GM12878 (cell line): ENCODE results near the gene LRTM2. TPM values are rescaled to one million over a fixed set of nuclear protein-coding genes. Genes with fewer than 3 reads are reported as not detected.

Experiments used
- ASH2L ChIP-seq: fragments of 300-600, 200-600 bp; sonication (generic); IDR thresholded peaks from 2 replicates; pipeline ENCODE4 v1.6.1; 2017; ENCODE audit warnings: low read depth, mild to moderate bottlenecking, borderline replicate concordance
- BMI1 ChIP-seq: fragments of 450-650 bp; IDR thresholded peaks from 2 replicates; pipeline ENCODE4 v1.6.1; 2016; ENCODE audit warnings: mild to moderate bottlenecking, moderate library complexity, borderline replicate concordance
- EGR1 ChIP-seq, 2 experiments: IDR thresholded peaks; 1 replicate in 1 of 2; 2 replicates in 1 of 2; pipeline ENCODE4 v1.6.1; 2011 to 2012; ENCODE audit warnings: low read depth in 2 of 2, low read length in 2 of 2, borderline replicate concordance in 1 of 2, mild to moderate bottlenecking in 1 of 2, moderate library complexity in 1 of 2
- NRF1 ChIP-seq: conservative IDR thresholded peaks from 2 replicates; pipeline ENCODE4 v1.6.1; 2011; ENCODE audit warnings: mild to moderate bottlenecking, low read depth, low read length, improper control_type of control experiment
- POU2F2 ChIP-seq: IDR thresholded peaks from 3 replicates; pipeline ENCODE4 v1.6.1; 2011; ENCODE audit warnings: low read depth, mild to moderate bottlenecking, low read length, borderline replicate concordance
- SMARCA5 ChIP-seq: fragments of 450-650 bp; IDR thresholded peaks from 2 replicates; pipeline ENCODE4 v1.6.1; 2017; ENCODE audit warnings: mild to moderate bottlenecking
- SREBF1 ChIP-seq: IDR thresholded peaks from 2 replicates; pipeline ENCODE4 v1.6.1; 2012; ENCODE audit warnings: mild to moderate bottlenecking, low read length
- SRF ChIP-seq, 2 experiments: IDR thresholded peaks; 2 replicates each; pipeline ENCODE4 v1.6.1; 2011; ENCODE audit warnings: low read depth in 2 of 2, low read length in 2 of 2, mild to moderate bottlenecking in 1 of 2, moderate library complexity in 1 of 2
- ZBED1 ChIP-seq: IDR thresholded peaks from 2 replicates; pipeline ENCODE4 v1.6.1; 2016; ENCODE audit warnings: borderline replicate concordance
- ZNF622 ChIP-seq: fragments of 450-650 bp; IDR thresholded peaks from 2 replicates; pipeline ENCODE4 v1.6.1; 2017; ENCODE audit warnings: mild to moderate bottlenecking, inconsistent platforms
- polyA plus RNA-seq, 11 experiments: library from polyadenylated mRNA; depleted of rRNA in 4 of 11; unstranded in 6 of 11; stranded (reverse) in 5 of 11; fragments of >200 nt; fragmentation: Nextera tagmentation in 4 of 11; fragmentation: Illumina TruSeq in 1 of 11; extraction: Ambion mirVana in 4 of 11; extraction: Trizol in 1 of 11; gene quantifications; 1 replicate in 1 of 11; 2 replicates in 10 of 11; pipeline versions ENCODE4 v1.2.1 to v1.2.3, GENCODE V29; 2011 to 2016; ENCODE audit warnings: inconsistent platforms in 2 of 11, missing spikeins in 2 of 11, low read depth in 1 of 11
- total RNA-seq, 4 experiments: library from RNA; depleted of rRNA in 3 of 4; stranded (reverse); fragments of >200 nt in 3 of 4; fragmentation: Illumina TruSeq in 1 of 4; extraction: Trizol in 1 of 4; gene quantifications; 2 replicates each; pipeline versions ENCODE4 v1.2.1 to v1.2.3, GENCODE V29; 2013 to 2021
- TF ChIP-seq, protein P1 (sequence below): fragments of 450-650 bp; formaldehyde crosslinking; IDR thresholded peaks from 2 replicates; pipeline ENCODE4 v1.4.0; 2022; ENCODE audit warnings: mild to moderate bottlenecking, moderate library complexity
- TF ChIP-seq, protein P2 (sequence below): fragments of 450-650 bp; IDR thresholded peaks from 2 replicates; pipeline ENCODE4 v1.6.1; 2018; ENCODE audit warnings: mild to moderate bottlenecking, low read depth, moderate library complexity; ENCODE audit not compliant: partially characterized antibody
- TF ChIP-seq, protein P3 (sequence below): IDR thresholded peaks from 2 replicates; pipeline ENCODE4 v1.6.1; 2011; ENCODE audit warnings: borderline replicate concordance, low read depth, mild to moderate bottlenecking, moderate library complexity, mixed read lengths, low read length; ENCODE audit not compliant: insufficient read depth; ENCODE audit errors: extremely low read length
- TF ChIP-seq, protein P4 (sequence below): fragments of 450-650 bp; formaldehyde crosslinking; IDR thresholded peaks from 2 replicates; pipeline ENCODE4 v1.4.0; 2020; ENCODE audit warnings: mild to moderate bottlenecking, moderate library complexity

The LRTM2 gene
- total and polyA plus RNA-seq, 10 of the 15 experiments (the other 5 are each of a cell fraction or from before 2014, with no cell fraction given) = 0.05 TPM; not detected in 9

DNA sequence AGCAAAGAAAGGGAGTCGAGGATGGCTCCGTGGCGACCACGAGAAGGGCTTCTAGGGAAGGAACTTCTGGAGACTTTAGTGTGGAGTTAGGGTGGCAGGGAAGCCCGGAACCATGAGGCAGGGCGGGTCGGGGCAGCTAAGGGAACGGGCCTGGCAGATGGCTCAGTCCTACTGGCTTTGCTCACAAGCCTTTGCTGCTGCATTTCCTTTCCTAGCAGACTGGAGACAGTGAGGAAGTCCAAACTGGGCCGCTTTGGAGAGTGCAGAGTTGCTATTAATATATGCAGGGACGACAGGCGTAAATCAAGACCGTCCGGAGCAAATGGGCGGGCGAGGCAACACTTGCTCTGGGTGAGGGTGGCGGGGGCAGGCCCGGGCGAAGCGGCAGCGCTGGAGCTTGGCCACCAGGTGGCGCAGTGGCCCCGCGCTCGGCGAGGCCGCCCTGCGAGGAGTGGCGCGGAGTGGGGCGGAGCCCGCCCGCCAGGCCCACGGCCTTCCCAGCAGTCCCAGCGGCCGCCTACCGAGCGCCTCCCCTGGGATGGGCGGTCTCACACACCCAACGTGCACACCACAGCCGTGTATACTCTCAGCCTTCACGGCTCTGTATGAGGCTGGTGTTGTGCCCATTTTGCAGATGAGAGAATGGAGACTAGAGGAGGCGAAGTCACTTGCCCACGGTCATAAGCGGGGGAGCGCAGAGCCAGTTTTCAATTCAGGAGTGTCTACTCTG lies 24.4 kb upstream of the LRTM2 start (continued):
- TF ChIP-seq, protein P1, sequence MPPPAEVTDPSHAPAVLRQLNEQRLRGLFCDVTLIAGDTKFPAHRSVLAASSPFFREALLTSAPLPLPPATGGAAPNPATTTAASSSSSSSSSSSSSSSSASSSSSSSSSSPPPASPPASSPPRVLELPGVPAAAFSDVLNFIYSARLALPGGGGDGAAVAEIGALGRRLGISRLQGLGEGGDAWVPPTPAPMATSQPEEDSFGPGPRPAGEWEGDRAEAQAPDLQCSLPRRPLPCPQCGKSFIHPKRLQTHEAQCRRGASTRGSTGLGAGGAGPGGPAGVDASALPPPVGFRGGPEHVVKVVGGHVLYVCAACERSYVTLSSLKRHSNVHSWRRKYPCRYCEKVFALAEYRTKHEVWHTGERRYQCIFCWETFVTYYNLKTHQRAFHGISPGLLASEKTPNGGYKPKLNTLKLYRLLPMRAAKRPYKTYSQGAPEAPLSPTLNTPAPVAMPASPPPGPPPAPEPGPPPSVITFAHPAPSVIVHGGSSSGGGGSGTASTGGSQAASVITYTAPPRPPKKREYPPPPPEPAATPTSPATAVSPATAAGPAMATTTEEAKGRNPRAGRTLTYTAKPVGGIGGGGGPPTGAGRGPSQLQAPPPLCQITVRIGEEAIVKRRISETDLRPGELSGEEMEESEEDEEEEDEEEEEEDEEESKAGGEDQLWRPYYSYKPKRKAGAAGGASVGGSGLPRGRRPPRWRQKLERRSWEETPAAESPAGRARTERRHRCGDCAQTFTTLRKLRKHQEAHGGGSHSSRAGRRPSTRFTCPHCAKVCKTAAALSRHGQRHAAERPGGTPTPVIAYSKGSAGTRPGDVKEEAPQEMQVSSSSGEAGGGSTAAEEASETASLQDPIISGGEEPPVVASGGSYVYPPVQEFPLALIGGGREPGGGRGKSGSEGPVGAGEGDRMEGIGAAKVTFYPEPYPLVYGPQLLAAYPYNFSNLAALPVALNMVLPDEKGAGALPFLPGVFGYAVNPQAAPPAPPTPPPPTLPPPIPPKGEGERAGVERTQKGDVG (CRISPR knock-in tag) = no peak
- TF ChIP-seq ASH2L (no peak), ZNF622 (no peak), POU2F2 (peak; percentile 44; the same call in 1 of the 3 replicates), SREBF1 (no peak), NRF1 (no peak), SMARCA5 (peak; percentile 98), EGR1 (IDR thresholded peaks at IDR 0.05; ENCODE audit: borderline replicate concordance in 1 of 2, low read depth in 2 of 2, low read length in 2 of 2) (peak in 1 of 2 experiments; percentile 39; a peak in 1 of 3 replicates), SRF (IDR thresholded peaks at IDR 0.05; ENCODE audit: low read depth in 2 of 2, low read length in 2 of 2) (no peak), ZBED1 (no peak), BMI1 (no peak; the same call in 1 of the 2 replicates)
- TF ChIP-seq, protein P2, sequence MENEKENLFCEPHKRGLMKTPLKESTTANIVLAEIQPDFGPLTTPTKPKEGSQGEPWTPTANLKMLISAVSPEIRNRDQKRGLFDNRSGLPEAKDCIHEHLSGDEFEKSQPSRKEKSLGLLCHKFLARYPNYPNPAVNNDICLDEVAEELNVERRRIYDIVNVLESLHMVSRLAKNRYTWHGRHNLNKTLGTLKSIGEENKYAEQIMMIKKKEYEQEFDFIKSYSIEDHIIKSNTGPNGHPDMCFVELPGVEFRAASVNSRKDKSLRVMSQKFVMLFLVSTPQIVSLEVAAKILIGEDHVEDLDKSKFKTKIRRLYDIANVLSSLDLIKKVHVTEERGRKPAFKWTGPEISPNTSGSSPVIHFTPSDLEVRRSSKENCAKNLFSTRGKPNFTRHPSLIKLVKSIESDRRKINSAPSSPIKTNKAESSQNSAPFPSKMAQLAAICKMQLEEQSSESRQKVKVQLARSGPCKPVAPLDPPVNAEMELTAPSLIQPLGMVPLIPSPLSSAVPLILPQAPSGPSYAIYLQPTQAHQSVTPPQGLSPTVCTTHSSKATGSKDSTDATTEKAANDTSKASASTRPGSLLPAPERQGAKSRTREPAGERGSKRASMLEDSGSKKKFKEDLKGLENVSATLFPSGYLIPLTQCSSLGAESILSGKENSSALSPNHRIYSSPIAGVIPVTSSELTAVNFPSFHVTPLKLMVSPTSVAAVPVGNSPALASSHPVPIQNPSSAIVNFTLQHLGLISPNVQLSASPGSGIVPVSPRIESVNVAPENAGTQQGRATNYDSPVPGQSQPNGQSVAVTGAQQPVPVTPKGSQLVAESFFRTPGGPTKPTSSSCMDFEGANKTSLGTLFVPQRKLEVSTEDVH = no peak
- TF ChIP-seq, protein P3, sequence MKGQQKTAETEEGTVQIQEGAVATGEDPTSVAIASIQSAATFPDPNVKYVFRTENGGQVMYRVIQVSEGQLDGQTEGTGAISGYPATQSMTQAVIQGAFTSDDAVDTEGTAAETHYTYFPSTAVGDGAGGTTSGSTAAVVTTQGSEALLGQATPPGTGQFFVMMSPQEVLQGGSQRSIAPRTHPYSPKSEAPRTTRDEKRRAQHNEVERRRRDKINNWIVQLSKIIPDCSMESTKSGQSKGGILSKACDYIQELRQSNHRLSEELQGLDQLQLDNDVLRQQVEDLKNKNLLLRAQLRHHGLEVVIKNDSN = no peak
- TF ChIP-seq, protein P4, sequence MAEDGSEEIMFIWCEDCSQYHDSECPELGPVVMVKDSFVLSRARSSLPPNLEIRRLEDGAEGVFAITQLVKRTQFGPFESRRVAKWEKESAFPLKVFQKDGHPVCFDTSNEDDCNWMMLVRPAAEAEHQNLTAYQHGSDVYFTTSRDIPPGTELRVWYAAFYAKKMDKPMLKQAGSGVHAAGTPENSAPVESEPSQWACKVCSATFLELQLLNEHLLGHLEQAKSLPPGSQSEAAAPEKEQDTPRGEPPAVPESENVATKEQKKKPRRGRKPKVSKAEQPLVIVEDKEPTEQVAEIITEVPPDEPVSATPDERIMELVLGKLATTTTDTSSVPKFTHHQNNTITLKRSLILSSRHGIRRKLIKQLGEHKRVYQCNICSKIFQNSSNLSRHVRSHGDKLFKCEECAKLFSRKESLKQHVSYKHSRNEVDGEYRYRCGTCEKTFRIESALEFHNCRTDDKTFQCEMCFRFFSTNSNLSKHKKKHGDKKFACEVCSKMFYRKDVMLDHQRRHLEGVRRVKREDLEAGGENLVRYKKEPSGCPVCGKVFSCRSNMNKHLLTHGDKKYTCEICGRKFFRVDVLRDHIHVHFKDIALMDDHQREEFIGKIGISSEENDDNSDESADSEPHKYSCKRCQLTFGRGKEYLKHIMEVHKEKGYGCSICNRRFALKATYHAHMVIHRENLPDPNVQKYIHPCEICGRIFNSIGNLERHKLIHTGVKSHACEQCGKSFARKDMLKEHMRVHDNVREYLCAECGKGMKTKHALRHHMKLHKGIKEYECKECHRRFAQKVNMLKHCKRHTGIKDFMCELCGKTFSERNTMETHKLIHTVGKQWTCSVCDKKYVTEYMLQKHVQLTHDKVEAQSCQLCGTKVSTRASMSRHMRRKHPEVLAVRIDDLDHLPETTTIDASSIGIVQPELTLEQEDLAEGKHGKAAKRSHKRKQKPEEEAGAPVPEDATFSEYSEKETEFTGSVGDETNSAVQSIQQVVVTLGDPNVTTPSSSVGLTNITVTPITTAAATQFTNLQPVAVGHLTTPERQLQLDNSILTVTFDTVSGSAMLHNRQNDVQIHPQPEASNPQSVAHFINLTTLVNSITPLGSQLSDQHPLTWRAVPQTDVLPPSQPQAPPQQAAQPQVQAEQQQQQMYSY (CRISPR knock-in tag) = no peak
